GM10266 (cell line): ENCODE measurements around the gene SLC43A1.

Experiments
- DNase-seq: peaks from one replicate; pipeline ENCODE4 v3.0.0; 2012; ENCODE audit errors: extremely low spot score
- TF ChIP-seq, protein P1 (sequence below): IDR thresholded peaks from 2 replicates; pipeline ENCODE4 v1.5.1; 2012; ENCODE audit warnings: mild to moderate bottlenecking, low read depth; ENCODE audit not compliant: control insufficient read depth, insufficient read depth; ENCODE audit errors: missing control alignments

Gene SLC43A1

DNA sequence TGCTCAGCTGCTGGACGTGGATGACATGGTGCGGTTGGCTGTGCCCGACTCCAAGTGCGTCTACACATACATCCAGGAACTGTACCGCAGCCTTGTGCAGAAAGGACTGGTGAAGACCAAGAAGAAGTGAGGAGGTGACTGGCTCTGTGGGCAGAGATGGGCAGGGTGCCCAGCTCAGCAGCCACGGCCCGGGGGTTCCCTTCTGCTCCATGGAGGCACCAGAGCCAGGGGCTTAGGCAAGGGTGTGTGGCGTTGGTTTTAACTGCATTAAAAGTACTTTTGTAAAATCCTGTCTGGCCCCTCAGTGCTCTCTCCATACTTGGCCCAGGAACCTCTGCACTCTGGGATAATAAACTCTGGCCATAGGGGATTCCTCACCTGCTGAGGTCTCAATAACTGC lies 34.5 kb upstream of the SLC43A1 start:
- TF ChIP-seq, protein P1, sequence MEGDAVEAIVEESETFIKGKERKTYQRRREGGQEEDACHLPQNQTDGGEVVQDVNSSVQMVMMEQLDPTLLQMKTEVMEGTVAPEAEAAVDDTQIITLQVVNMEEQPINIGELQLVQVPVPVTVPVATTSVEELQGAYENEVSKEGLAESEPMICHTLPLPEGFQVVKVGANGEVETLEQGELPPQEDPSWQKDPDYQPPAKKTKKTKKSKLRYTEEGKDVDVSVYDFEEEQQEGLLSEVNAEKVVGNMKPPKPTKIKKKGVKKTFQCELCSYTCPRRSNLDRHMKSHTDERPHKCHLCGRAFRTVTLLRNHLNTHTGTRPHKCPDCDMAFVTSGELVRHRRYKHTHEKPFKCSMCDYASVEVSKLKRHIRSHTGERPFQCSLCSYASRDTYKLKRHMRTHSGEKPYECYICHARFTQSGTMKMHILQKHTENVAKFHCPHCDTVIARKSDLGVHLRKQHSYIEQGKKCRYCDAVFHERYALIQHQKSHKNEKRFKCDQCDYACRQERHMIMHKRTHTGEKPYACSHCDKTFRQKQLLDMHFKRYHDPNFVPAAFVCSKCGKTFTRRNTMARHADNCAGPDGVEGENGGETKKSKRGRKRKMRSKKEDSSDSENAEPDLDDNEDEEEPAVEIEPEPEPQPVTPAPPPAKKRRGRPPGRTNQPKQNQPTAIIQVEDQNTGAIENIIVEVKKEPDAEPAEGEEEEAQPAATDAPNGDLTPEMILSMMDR = no peak
- no peak for DNase-seq

DNA sequence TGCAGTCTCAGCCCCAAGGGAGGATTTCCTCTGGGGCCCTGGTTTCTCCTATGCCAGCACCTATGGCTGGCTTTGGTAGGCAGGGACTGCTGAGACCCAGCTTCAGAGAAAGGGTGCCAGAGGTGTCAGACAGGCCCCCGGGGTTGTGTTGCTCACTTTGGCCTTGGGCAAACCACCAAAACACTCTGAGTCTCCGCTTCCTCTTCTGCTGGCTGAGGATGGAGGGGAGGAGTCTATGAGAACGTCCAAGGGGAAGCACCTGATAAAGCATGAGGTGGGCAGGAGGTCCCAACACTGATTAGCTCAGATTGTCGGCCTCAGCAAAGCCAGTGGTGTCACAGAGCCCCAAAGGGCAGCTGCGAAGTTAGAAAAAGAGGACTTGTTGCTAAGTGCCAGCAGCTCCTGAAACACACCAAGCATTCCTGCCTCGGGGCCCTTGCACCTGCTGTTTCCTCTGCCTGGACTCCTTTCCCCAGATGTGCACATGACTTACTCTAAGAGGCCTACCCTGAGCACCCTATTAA lies 32.4 kb upstream of the SLC43A1 start:
- peak; percentile 74 for DNase-seq
- TF ChIP-seq, protein P1 = no peak

DNA sequence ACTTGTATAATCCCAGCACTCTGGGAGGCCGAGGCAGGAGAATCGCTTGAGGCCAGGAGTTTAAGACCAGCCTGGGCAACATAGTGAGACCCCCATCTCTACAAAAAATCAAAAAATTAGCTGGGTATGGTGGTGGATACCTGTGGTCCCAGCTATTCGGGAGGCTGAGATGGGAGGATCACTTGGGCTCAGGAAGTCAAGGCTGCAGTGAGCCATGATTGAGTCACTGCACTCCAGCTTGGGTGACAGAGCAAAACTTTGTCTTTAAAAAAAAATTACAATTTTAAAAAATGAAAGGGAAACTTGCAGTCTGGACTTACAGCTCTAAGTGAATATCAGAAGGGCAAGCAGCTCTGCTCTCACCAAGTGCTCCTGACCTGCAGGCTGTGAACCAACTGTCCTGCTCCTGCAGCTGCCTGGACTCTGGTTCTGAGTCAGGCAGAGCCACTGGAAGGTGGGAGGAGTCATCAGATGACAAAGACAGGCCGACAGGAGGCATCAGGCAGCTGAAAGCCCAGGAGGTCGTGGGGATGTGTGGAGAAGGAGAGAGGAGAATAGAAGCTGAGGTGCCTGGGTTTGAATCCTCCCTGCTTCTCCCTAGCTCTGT lies 31.5 kb upstream of the SLC43A1 start:
- TF ChIP-seq, protein P1 = peak; percentile 17
- DNase-seq = peak; percentile 60

DNA sequence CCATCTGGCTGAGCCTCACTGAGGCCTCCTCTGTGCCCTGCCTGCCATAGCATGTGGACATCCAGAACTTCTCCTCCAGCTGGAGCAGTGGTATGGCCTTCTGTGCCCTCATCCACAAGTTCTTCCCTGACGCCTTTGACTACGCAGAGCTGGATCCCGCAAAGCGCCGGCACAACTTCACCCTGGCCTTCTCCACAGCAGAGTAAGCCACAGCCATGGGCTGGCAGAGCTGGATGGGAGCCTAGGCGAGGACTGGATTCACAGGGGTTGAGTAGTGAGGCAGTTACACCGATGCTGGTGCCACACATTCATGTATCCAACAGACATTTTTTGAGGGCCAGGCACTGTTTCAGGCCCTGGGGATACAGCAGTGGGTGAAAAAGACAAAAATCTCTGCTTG lies 30.9 kb upstream of the SLC43A1 start:
- TF ChIP-seq, protein P1 = no peak
- DNase-seq = no peak

DNA sequence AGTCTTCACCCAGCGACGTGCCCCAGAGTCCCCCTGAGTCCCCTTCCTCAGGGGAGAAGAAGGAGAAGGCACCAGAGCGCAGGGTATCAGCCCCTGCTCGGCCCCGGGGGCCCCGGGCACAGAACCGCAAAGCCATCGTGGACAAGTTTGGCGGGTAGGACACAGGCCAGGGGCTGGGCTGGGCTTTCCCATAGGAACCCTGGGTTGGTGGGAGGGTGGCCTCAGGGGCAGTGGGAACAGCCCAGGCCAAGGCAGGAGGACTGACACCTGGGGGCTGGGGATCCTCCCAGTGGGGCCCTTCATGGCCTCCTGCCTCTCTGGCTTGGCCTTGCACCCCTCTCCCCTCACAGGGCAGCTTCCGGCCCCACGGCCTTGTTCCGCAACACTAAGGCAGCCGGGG lies 30.4 kb upstream of the SLC43A1 start:
- no peak for DNase-seq
- TF ChIP-seq, protein P1 = no peak

DNA sequence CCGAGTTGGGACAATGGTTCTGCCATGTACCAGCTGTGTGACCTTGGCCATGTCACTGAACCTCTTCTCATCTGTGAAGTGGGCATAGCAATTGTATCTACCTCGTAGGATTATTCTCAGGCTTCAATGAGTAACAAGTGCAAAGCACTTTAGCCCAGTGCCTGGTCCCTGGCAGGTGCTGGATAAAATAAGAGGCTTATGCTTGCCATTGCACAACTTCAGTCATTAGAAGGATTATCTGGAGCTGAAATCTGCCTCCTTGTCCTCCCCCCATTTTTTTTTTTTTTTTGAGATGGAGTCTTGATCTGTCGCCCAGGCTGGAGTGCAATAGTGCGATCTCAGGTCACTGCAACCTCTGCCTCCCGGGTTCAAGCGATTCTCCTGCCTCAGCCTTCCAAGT lies 29.1 kb upstream of the SLC43A1 start:
- TF ChIP-seq, protein P1 = no peak
- DNase-seq = no peak

DNA sequence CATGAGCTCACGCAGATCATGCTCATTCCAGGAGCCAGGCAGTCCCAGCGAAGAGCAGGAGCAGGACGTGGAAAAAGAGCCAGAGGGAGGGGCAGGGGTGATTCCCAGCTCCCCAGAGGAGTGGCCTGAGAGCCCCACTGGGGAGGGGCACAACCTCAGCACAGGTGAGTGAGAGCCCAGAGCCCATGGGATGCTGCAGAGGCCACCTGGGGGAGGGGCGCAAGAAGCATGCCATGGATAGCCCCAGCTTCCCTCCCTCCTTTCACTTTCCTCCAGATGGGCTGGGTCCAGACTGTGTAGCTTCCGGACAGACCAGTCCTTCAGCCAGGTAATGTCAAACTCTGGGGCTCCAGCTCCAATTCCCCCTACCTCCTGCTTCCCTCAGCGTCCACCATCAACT lies 28.1 kb upstream of the SLC43A1 start:
- TF ChIP-seq, protein P1 = no peak
- no peak for DNase-seq
